GM12801 (cell line): ENCODE results near the gene GALNT14.

Experiments used
- TF ChIP-seq, protein P1 (sequence below): IDR thresholded peaks from one replicate; pipeline ENCODE4 v1.5.1; 2011; ENCODE audit warnings: control low read depth; ENCODE audit not compliant: insufficient read length; ENCODE audit errors: extremely low read depth

The GALNT14 gene

GRCh38 chr2:30950339-30950738, 187.9 kb downstream of the GALNT14 start:
- TF ChIP-seq, protein P1, sequence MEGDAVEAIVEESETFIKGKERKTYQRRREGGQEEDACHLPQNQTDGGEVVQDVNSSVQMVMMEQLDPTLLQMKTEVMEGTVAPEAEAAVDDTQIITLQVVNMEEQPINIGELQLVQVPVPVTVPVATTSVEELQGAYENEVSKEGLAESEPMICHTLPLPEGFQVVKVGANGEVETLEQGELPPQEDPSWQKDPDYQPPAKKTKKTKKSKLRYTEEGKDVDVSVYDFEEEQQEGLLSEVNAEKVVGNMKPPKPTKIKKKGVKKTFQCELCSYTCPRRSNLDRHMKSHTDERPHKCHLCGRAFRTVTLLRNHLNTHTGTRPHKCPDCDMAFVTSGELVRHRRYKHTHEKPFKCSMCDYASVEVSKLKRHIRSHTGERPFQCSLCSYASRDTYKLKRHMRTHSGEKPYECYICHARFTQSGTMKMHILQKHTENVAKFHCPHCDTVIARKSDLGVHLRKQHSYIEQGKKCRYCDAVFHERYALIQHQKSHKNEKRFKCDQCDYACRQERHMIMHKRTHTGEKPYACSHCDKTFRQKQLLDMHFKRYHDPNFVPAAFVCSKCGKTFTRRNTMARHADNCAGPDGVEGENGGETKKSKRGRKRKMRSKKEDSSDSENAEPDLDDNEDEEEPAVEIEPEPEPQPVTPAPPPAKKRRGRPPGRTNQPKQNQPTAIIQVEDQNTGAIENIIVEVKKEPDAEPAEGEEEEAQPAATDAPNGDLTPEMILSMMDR = no peak

GRCh38 chr2:30949435-30949834, 188.8 kb downstream of the GALNT14 start:
- TF ChIP-seq, protein P1 = no peak

DNA sequence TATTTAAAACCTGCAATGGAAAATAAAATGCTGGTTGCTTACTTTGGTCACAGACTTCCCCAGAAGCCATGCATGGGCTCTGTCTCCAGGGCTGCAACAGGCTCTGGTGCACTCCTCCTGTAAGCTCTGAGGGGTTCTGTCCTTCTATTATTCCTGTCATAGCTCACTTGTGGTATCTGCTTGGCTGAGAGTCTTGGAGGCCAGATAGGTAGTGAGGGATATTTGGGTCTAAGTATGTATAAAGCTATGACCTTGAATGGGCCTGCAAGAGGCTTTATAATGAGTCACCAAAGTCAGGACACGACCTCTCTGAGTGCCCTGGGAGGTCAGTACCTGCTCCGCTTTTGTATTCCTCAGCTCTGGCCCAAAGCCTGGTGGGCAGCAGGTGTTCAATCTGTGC, 189.4 kb downstream of the GALNT14 start:
- TF ChIP-seq, protein P1 = no peak

DNA sequence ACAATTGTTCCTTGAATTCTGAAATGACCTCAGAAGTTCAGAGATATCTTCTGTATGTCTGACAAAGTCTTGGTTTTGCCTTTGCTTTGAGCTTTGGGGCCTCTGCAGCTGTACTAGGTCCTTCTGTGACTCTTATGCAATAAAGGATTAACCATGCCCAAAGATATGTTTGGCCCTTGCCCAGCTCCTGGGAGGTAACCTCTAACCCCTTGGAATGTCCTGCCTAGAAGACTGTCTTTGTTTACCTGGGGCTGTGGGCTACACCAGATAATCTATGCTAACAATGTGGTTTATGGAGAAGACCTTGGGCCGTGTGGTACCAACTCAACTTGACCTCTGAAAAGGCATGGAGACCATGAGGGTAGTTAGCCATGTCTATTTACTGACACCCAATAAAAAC, 190.1 kb downstream of the GALNT14 start:
- TF ChIP-seq, protein P1 = no peak

DNA sequence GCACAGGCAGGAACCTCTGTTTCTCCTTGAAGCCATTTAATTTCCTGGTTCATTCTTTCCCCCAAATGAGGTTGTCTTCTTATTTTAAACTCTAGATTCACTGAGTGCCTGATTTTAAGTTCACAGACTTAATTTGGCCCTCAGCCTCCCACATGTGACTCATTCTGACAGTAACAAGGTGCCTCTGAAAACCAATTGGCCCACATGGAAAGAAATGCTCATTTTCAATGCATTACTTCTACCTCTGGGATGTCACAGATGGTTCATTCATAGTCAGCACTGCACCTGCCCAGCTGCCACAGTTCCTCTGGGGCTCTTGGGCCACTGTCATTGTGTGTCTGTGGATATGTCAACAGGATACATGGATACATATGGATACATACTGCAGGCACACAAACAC, 190.6 kb downstream of the GALNT14 start:
- TF ChIP-seq, protein P1 = no peak

- TF ChIP-seq, protein P1 = no peak
Measured at GRCh38 chr2:30942419-30942818, 195.8 kb downstream of the GALNT14 start.

GRCh38 chr2:30940839-30941238, 197.4 kb downstream of the GALNT14 start:
- TF ChIP-seq, protein P1 = no peak

- TF ChIP-seq, protein P1 = no peak
Measured at GRCh38 chr2:30939364-30939763, 198.9 kb downstream of the GALNT14 start.
